Measurements from ENCODE around the gene MYH16.

The MYH16 gene

DNA sequence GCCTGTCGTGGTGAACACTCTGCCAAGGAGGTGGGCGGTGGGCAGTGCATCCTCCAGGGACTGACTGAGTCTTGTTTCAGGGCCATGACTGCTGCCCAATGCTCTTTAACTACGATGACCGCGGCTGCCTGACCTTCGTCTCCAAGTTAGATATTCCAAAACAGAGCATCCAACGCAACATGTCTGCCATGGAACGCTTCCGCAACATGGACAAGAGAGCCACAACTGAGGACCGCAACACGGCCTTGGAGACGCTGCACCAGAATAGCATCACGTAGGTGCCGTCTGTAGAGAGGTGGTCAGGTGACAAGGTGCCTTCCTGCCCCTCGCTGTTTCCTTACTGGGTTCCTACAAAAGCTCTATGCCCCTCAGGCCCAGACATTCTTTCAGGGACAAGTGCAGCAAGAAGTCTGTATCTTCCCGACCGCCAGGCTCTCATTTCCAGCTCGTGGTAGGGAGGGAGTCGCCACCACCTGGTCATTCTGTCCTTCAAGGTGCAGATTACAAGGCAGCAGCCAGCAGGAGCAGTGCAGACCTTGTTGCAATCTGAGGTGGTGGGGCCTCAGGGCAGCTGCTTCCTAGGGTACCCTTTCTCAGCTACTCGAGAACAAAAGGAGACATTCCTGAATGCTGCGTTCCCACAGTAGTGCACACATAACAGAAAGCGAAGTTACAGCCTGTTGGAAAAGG, 87.0 kb downstream of the MYH16 start:
- no peak for DNase-seq
